Fibroblast of peridontal ligament (primary cell): ENCODE measurements around the gene PAXX.
"Not testable (repeated sequence)": the region's sequence is repeated elsewhere in the genome, so short reads cannot be mapped to it uniquely, and the experiment has no call there.

Experiments used
- DNase-seq: peaks from one replicate; pipeline ENCODE4 v3.0.0-alpha.2; 2010; ENCODE audit errors: extremely low read depth

Gene PAXX

DNA sequence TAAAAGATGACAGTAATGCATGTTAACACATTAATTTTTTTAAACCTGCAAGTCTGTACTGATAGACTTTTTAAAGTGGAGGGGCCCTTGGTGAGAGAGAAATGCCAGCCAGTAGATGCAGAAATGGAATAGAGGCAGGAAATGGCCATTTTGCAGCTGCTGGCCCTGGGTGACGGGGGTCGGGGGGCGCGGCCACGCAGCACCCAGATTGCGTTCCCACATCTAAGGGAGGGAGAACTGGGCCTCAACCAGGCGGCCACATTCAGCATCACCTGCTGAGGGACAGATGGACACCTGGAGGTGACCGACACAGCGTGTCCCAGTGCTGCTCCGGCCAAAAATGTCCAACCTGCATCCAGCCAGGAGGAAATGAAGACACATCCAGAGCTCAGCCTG, 10.4 kb downstream of the PAXX start:
- no peak for DNase-seq

DNA sequence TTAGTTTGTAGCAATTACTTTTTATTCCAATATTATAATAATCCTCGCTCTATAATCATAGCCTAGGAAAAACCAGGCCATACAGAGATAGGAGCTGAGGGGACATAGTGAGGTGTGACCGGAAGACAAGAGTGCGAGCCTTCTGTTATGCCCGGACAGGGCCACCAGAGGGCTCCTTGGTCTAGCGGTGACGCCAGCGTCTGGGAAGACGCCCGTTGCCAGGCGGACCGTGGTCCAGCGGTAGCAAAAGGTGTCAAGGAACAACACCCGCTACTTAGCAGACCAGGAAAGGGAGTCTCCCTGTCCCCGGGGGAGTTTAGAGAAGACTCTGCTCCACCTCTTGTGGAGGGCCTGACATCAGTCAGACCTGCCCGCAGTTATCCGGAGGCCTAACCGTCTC, 12.1 kb downstream of the PAXX start:
- not testable (repeated sequence) for DNase-seq

DNA sequence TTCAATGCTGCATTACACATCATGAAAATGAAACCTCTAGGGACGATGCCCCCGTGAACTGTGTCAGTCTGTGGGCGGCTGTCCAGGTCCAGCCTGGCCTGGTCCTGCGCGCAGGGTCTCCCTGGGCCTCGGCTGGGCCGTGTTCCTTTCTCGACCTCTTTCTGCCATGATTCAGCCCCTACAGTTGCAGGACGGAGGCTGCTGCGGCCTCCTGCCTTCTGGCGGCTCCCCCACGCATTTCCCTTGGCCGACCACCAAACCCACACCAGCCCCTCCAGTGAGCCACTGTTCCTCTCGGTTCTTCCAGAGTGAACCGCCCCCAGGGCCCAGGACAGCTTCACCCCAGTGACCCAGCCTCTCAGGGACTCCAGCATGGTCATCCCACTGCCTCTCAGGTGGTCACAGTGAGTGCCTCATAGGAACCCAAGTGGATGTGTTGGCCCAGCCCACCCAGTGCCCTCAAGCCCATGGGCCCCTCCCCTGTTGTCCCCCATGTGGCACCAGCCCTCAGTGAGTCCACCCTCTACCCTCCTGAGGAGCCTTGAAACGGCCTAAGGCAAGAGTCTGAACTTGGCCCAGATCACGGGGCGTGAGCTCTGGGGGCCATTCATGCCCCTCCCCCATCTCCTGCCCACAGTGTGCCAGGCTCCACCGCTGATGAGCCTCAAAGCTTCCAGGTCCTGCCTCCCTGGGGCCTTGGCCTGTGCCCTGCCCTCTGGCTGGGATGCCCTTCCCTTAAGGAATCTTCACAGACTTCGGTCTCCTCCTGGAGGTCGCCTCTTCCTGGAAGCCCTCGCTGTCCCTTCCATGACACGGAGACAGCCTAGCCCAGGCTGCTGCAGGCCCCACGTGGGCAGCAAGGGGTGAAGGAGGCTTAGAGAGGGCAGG, 14.1 kb downstream of the PAXX start:
- DNase-seq: no peak

DNA sequence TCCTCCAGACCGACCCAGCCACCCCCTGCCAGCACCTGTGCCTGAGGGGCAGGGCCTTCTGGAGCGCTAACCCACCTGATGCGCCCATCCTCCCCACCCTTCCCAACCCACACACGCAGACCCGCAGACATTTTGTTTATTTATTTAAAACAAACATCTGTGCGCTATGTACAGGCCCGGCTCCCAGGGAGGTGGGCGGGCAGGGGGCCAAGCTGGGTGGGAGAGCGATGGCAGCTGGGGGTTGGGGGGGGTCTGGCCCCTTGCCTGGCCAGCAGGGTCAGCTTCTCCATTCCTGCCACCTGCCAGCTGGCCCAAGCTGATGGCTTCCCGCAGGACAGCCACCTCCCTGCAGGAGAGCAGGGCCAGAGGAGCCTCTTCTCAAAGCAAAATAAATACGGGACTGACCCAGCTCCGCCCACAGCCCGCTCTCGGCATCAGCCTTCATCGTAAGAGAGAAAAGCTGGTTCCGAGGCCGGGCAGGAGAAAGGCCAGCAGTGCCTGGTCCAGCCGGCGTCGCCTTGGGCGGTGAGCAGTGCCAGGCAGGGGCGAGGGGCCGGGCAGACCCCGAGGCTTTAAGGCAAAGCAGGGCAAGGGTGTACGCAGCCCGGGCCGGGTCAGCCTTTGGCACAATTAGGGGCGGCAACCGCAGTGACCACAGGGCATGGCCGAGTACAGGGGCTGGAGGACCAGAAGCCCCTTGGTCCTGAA, 15.0 kb downstream of the PAXX start:
- DNase-seq: no peak

DNA sequence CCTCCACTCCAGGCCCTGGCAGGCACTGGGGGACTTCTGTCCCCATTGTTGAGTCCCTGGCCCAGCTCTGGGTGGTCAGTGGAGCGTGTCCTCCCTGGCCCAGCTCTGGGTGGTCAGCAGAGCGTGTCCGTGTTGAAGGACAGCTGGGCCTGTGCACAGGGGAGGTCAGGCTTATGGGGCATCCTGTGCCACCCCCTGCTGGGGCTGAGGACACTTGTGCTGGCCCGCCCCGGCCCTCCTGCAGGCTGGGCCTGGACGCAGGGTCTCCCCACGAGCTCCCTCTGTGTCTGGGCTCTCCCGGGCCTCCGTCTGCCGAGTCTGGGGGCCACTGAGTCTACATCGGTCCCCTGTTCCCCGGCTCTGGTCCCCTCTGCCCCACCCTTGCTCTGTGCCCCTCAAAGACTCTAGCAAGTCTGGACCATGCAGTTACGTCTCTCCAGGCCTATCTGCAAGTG, 15.6 kb downstream of the PAXX start:
- DNase-seq: no peak

DNA sequence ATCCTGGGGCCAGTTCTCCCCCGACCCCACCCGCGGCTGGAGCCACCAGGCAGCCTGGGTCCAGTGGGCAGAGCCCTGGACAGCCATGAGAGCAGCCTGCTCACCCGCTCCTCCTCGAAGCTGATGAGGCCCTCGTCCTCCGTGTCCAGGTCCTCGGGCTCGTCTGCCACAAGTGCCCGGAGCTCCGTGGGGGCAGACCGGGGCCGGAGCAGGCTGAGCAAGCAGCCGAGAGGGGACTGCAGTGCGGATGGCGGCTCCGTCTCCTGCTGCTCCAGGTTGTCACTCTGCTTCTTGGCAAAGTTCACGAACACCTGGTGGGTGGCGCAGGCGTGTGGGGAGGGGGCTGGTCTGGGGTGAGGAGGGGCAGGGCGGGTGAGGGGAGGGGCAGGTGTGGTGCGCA, 16.1 kb downstream of the PAXX start:
- DNase-seq: no peak

DNA sequence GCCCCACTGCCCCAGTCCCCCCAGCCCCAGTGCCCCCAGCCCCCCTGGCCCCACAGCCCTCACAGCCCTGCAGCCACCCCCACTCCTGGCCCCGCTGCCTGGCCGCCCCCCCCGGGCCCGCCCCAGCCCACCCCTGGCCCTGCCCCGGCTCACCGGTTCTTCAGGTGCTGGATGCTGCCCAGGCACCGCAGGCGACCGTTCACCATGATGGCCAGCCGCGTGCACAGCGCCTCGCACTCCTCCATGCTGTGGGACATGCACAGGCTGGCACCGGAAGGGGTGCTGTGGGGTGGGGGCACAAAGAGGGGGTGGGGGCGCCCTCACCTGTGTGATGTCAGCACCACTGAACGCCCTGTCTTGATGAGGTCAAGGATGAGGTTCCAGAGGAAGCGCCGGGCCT, 17.0 kb downstream of the PAXX start:
- no peak for DNase-seq

DNA sequence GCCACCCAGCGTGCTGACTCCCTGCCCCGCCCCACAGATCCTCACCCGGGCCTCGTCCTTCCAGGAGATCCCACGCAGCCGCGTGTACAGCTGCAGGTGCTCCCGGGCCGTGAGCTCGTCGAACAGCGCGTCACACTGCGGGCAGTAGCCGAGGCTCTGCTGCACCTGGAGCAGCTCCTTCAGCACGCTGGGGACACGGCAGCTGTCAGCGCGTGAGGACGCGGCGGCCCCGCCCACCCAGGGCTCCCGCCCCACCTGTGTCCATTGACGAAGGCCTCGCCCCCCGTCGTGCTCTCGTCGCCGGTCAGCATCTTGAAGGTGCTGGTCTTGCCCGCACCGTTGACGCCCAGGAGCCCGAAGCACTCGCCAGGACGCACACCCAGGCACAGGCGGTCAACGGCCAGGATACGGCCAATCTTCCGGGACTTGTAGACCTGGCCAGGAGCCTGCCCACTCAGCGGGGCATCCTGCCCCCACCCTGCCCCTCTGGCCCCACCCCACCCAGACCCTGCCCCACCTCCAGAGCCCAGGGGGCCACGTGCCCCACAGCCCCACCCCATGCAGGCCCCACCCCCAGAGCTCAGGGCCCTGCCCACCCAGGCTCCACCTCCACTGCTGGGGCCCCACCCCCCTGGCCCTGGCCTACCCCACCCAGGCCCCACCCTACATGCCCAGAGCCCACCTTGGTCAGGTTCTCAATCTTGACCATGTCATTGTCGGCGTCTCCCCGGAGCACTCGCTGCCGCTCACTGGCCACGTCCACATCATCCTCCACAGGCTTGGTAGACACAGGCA, 17.9 kb downstream of the PAXX start:
- DNase-seq: no peak

DNA sequence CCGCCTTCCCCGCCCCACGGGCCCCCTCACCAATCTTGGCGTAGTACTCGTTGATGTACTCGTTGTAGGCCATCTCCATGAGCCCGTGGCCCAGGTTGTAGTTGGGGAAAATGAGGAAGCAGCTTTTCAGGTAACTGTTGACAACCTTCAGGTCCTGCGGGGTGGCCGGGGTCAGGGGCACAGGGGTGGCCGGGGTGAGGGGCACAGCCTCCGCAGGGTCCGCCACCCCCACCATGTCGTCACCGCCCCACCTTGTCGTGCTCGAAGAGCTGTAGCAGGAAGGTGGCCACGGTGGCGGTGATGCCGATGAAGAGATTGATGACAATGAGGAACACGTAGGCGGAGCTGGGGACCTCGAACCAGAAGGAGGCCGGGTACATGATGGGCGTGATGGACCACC, 18.9 kb downstream of the PAXX start:
- DNase-seq: no peak

DNA sequence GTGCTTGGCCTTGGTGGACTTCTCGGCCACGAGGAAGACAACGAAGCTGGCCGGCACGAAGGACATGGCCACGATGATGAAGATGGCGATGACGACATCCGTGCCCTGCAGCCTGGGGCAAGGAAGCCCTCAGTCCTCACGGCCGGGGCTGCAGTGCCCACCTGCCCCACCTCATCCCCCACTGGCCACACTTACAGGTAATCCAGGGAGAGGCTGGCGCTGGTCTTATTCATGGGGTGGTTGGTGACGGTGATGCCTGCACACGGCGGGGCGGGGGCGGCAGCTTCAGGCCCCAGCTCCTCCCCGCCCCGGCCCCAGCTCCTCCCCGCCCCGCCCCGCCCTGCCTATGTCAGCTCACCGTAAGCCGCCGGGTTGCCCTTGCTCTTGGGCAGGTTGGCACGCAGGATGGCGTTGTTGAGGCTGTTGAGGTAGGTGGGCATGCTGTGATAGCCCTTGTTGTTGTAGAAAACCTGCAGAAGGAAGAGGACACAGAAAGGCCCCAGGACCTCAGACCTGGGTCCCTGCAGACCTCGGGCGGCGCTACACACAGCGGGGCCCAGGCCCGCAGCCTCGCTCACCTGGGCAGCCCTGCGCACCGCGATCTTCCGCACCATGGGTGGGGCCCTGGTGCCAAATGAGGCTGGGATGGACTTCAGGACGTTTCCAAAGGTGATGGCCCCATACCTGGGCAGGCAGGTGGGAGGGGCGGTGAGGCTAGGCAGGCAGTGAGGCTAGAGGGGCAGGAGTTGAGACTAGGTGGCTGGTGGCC, 19.9 kb downstream of the PAXX start:
- no peak for DNase-seq

DNA sequence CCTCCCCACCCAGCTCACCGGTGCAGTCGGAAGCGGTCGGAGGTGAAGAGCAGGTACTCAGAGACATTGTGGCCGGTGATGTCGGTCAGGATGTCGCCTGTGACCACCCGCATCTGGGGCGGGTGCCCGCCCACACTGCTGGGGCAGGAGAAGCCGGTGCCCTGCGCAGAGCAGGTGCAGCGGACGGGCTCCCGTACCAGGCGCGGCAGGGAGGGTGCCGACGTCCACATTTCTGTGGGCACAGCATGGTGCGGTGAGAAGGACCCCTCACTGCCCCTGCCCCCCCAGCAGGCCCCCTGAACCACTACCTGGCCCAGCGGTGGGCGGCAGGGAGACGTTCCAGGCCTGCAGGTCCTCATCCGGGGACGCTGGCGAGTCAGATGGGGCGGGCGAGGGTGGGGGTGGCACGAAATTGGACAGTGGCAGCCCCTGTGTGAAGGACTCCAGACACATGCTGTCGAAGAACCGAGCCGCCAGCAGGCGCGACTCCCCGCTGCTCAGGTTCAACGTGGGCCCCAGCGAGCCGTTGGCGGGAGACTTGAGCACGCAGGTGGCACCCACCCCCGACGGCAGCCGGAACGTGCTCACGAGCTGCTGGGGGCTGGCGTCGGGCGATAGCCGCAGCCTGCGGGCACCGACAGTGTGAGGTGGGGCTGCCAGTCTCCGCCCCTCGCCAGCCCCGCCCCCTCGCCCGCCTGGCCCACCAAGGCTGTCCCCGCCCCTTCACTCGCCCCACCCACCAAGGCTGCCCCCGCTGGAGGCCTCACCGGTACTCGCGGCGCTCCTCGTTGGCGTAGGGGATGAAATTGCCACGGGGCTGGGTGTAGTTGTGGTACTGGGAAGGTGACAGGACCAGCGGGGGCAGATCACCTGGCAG, 20.7 kb downstream of the PAXX start:
- no peak for DNase-seq

DNA sequence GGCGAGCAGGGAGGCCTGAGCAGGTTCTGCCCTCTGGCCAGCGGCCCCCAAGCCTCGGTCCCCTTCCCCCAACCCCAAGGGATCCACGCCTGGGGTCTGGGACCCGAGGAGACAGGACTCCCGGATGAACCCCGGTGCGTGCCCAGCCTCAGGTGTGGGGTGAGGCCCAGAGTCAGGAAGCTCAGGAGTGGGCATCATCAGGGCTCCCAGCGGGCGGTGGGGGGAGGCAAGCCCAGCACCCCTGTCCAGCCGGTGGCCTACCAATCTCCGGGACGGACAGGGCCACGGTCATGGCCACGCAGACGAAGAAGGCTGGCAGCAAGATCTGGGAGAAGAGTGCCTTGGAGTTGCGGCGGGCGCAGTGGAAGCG, 21.3 kb downstream of the PAXX start:
- DNase-seq: no peak

DNA sequence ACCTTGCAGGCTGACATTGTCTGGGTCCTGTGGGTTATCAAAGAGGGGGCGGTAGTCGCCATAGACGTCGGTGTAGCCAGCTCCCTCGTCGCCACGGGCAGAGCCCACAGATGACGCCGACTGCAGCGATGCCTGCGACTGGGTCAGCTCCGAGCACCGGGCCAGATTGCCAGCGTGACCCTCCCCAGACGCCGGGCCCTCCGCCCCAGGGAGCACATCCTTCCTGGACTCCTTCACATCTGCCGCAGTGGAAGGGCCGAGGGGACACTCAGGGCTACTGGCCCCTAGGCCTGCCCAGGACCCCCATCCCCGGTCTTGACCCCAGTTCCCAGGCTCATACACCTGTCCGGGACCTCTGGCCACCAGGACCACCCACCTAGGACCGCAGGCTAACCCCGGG, 21.9 kb downstream of the PAXX start:
- no peak for DNase-seq

DNA sequence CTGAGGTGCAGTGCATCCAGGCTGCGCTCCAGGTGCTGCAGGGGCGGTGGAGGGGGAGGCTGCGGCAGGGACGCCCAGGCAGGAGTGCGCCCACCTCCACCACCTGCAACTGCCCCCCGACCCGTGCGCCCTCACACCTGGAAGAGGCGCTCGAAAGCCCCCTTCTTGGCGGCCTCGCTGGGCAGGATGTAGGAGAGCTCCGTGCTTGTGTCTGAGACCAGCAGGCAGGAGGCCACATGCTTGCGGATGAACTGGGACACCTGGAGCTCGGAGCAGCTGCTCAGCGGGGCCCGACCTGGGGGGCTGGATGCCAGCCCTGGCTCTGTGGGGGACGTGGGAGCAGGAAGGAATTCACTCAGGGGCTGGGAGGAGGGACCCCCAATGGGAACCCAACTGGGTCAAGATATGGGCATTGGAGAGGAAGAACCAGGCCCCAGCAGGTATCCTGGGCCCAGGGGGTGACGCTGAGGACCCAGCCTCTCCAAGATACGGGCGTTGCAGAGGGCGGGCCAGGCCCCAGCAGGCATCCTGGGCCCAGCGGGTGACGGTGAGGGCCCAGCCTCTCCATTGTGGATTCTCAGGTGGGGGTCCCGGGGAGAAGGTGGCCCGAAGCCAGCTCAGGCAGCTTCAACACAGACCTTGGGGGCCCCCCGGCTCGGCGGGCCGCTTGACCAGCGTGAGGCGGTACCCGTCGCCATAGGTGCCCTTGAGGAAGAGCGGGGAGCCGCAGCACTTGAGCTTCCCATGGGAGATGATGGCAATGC, 22.7 kb downstream of the PAXX start:
- no peak for DNase-seq

DNA sequence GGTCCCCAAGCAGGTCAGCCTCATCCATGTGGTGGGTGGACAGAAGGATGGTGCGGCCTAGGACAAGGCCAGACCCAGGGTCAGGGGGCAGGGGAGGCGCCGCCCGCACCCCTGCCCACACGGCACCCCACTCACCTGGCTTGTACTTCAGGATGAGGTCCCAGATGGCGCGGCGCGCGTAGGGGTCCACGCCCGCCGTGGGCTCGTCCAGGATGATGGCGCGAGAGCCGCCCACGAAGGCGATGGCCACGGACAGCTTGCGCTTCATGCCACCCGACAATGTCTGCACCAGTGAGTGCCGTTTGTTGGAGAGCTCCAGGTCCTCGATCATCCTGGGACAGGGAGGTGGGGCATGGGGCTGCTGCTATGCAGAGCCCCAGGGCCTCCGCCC, 23.3 kb downstream of the PAXX start:
- no peak for DNase-seq

DNA sequence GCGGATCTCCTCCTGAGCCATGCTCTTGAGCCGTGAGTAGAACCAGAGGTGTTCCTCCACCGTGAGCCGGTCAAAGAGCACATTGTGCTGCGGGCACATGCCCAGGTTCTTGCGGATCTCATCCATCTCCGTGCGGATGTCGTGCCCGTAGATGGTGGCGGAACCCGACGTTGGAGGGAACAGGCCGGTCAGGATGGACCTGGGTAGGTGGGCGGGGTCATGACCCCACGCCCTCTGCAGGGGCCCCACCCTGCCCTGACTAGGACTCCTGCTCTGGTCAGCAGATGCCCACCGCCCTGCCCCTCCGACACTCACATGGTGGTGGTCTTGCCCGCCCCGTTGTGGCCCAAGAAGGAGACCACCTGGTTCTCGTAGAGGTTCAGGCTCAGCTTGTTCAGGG, 23.8 kb downstream of the PAXX start:
- no peak for DNase-seq

DNA sequence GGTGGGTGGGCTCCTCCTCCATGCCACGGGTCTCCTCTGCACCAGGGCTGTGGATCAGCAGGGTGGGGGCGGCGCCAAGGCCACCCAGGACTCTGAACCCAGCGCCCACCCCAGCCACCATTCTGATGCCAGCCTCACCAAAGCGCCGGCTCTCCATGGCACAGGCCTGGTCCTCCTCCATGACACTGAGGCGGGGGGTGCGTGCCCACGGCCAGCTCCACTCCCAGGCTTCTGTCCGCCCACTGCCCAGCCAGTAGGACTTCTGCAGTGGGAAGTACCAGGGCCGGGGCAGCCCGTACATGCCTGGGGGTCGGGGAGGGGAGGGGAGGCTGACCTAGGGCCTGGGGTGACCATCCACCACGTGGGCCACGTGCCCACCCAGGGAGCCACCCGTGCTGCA, 24.2 kb downstream of the PAXX start:
- DNase-seq: no peak

DNA sequence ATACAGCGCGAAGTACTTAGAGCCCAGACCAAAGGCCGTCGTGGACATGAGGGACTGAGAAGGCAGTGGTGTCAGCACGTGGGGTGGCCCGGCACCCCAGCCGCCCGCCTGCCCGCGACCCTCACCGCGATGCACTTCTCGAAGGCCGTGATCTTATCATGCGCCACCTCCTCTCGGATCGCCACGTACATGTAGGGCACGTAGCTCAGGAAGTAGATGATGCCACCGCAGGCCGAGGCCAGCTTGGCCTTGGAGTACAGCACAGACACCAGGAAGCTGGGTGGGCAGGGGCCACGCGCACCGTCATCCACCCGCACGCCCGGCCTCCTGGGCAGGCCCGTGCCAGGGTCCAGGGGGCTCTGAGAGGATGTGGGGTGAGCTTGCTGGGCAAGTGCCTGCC, 24.8 kb downstream of the PAXX start:
- DNase-seq: no peak

DNA sequence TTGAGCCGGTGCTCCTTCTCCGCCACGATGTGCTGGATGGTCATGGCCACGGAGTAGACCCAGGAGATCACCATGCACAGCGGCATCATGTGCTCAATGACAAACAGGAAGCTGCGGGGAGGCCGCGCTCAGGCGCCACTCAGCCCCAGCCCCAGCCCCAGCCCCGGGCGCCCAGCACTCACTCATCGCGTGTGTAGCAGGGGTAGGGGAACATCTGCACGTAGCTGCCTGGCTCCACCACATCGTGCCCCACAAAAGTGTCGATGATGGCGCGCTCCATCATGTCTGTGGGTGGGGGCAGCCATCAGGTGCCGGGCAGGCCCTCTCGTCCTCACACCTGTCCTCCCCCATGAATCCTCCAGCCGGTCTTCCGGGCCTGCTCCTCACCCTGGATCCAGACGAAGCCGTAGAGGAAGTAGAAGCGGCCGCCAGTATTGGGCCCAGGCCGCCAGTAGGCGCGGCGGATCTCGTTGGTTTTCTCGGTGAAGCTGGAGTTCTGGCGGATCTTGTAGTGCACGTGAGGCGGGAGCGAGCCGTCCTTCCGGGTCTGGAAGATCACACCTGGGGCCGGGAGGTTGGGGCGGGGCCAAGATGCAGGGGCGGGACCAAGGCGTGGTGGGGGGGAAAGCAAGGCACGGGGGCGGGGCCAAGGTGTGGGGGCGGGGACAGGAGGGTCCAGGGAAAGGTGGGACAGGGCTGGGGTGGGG, 25.7 kb downstream of the PAXX start:
- DNase-seq: no peak
